GM12878 (cell line): ENCODE measurements around the gene KCND3. TPM values are rescaled to one million over a fixed set of nuclear protein-coding genes. Genes with fewer than 3 reads are reported as not detected.

ENCODE experiments used
- ASH2L ChIP-seq: fragments of 300-600, 200-600 bp; sonication (generic); IDR thresholded peaks from 2 replicates; pipeline ENCODE4 v1.6.1; 2017; ENCODE audit warnings: low read depth, mild to moderate bottlenecking, borderline replicate concordance
- BMI1 ChIP-seq: fragments of 450-650 bp; IDR thresholded peaks from 2 replicates; pipeline ENCODE4 v1.6.1; 2016; ENCODE audit warnings: mild to moderate bottlenecking, moderate library complexity, borderline replicate concordance
- CHD4 ChIP-seq: fragments of 200-600 bp; sonication (generic); IDR thresholded peaks from 2 replicates; pipeline ENCODE4 v1.6.1; 2016; ENCODE audit warnings: mild to moderate bottlenecking
- IKZF2 ChIP-seq, 2 experiments: fragments of 450-650 bp; IDR thresholded peaks; 2 replicates each; pipeline ENCODE4 v1.6.1; 2017; ENCODE audit warnings: mild to moderate bottlenecking in 2 of 2, moderate library complexity in 2 of 2
- KAT2A ChIP-seq: conservative IDR thresholded peaks from 2 replicates; pipeline ENCODE4 v1.6.1; 2011; ENCODE audit warnings: low read depth, low read length; ENCODE audit not compliant: control insufficient read depth
- KDM1A ChIP-seq: fragments of 200-600 bp; sonication (generic); IDR thresholded peaks from 2 replicates; pipeline ENCODE4 v1.6.1; 2016; ENCODE audit warnings: borderline replicate concordance
- MYC ChIP-seq: IDR thresholded peaks from 2 replicates; pipeline ENCODE4 v1.6.1; 2011; ENCODE audit warnings: mild to moderate bottlenecking, low read length, moderate library complexity, inconsistent platforms; ENCODE audit not compliant: insufficient read depth, insufficient replicate concordance, insufficient read length, severe bottlenecking
- NFXL1 ChIP-seq: fragments of 450-650 bp; IDR thresholded peaks from 2 replicates; pipeline ENCODE4 v1.6.1; 2017; ENCODE audit warnings: antibody characterized with exemption, mild to moderate bottlenecking, borderline replicate concordance
- NFYA ChIP-seq: IDR thresholded peaks from 2 replicates; pipeline ENCODE4 v1.6.1; 2011; ENCODE audit warnings: low read depth, mild to moderate bottlenecking, low read length, improper control_type of control experiment, borderline replicate concordance
- POLR2AphosphoS2 ChIP-seq: IDR thresholded peaks from 2 replicates; pipeline ENCODE4 v1.6.1; 2011; ENCODE audit warnings: low read depth, mild to moderate bottlenecking, low read length, improper control_type of control experiment, moderate library complexity
- POLR2AphosphoS5 ChIP-seq: IDR thresholded peaks from 2 replicates; pipeline ENCODE4 v1.6.1; 2011; ENCODE audit warnings: mild to moderate bottlenecking, low read length, inconsistent platforms
- RBBP5 ChIP-seq: fragments of 200-600 bp; sonication (generic); conservative IDR thresholded peaks from 2 replicates; pipeline ENCODE4 v1.6.1; 2016
- RELB ChIP-seq: fragments of 450-650 bp; IDR thresholded peaks from 2 replicates; pipeline ENCODE4 v1.6.1; 2017; ENCODE audit warnings: low read depth, mild to moderate bottlenecking, moderate library complexity
- SMAD5 ChIP-seq: IDR thresholded peaks from 2 replicates; pipeline ENCODE4 v1.6.1; 2016; ENCODE audit warnings: antibody characterized with exemption, low read depth
- SP1 ChIP-seq: IDR thresholded peaks from one replicate; pipeline ENCODE4 v1.6.1; 2011; ENCODE audit warnings: low read depth, low read length
- polyA plus RNA-seq, 11 experiments: library from polyadenylated mRNA; depleted of rRNA in 4 of 11; unstranded in 6 of 11; stranded (reverse) in 5 of 11; fragments of >200 nt; fragmentation: Nextera tagmentation in 4 of 11; fragmentation: Illumina TruSeq in 1 of 11; extraction: Ambion mirVana in 4 of 11; extraction: Trizol in 1 of 11; gene quantifications; 1 replicate in 1 of 11; 2 replicates in 10 of 11; pipeline versions ENCODE4 v1.2.1 to v1.2.3, GENCODE V29; 2011 to 2016; ENCODE audit warnings: inconsistent platforms in 2 of 11, missing spikeins in 2 of 11, low read depth in 1 of 11
- total RNA-seq, 4 experiments: library from RNA; depleted of rRNA in 3 of 4; stranded (reverse); fragments of >200 nt in 3 of 4; fragmentation: Illumina TruSeq in 1 of 4; extraction: Trizol in 1 of 4; gene quantifications; 2 replicates each; pipeline versions ENCODE4 v1.2.1 to v1.2.3, GENCODE V29; 2013 to 2021
- TF ChIP-seq, protein P1 (sequence below): IDR thresholded peaks from 2 replicates; pipeline ENCODE4 v1.6.1; 2012; ENCODE audit warnings: low read length, inconsistent platforms
- TF ChIP-seq, protein P2 (sequence below): fragments of 450-650 bp; IDR thresholded peaks from 2 replicates; pipeline ENCODE4 v1.6.1; 2017; ENCODE audit warnings: borderline replicate concordance
- TF ChIP-seq, protein P3 (sequence below): fragments of 150-350 bp; IDR thresholded peaks from 2 replicates; pipeline ENCODE4 v1.6.1; 2016; ENCODE audit warnings: low read depth, low read length
- TF ChIP-seq, protein P4 (sequence below): IDR thresholded peaks from 2 replicates; pipeline ENCODE4 v1.6.1; 2011; ENCODE audit warnings: low read depth, mild to moderate bottlenecking, low read length, moderate library complexity, borderline replicate concordance; ENCODE audit errors: extremely low read depth

KCND3 gene
- total and polyA plus RNA-seq, 10 of the 15 experiments (the other 5 are each of a cell fraction or from before 2014, with no cell fraction given) = 0.02 TPM; not detected in 9

GRCh38 chr1:111755331-111756123 lies 233.9 kb downstream of the KCND3 start, which contains the start of gene DDX20 (continued):
- TF ChIP-seq, protein P1, sequence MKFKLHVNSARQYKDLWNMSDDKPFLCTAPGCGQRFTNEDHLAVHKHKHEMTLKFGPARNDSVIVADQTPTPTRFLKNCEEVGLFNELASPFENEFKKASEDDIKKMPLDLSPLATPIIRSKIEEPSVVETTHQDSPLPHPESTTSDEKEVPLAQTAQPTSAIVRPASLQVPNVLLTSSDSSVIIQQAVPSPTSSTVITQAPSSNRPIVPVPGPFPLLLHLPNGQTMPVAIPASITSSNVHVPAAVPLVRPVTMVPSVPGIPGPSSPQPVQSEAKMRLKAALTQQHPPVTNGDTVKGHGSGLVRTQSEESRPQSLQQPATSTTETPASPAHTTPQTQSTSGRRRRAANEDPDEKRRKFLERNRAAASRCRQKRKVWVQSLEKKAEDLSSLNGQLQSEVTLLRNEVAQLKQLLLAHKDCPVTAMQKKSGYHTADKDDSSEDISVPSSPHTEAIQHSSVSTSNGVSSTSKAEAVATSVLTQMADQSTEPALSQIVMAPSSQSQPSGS = 0 out of 2 replicates have a peak, but pooled peaks have one; percentile 65
- TF ChIP-seq KAT2A (no peak), SMAD5 (peak; percentile 92), NFXL1 (no peak), RELB (peak; percentile 98), SP1 (peak; percentile 83), NFYA (no peak), BMI1 (no peak), POLR2AphosphoS2 (peak; percentile 90), RBBP5 (no peak), IKZF2 (IDR thresholded peaks at IDR 0.05) (peak; percentile 98), ASH2L (no peak), KDM1A (no peak), POLR2AphosphoS5 (peak; percentile 97), MYC (no peak), CHD4 (no peak)
- TF ChIP-seq, protein P2, sequence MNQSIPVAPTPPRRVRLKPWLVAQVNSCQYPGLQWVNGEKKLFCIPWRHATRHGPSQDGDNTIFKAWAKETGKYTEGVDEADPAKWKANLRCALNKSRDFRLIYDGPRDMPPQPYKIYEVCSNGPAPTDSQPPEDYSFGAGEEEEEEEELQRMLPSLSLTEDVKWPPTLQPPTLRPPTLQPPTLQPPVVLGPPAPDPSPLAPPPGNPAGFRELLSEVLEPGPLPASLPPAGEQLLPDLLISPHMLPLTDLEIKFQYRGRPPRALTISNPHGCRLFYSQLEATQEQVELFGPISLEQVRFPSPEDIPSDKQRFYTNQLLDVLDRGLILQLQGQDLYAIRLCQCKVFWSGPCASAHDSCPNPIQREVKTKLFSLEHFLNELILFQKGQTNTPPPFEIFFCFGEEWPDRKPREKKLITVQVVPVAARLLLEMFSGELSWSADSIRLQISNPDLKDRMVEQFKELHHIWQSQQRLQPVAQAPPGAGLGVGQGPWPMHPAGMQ = peak; percentile 86
- TF ChIP-seq, protein P3, sequence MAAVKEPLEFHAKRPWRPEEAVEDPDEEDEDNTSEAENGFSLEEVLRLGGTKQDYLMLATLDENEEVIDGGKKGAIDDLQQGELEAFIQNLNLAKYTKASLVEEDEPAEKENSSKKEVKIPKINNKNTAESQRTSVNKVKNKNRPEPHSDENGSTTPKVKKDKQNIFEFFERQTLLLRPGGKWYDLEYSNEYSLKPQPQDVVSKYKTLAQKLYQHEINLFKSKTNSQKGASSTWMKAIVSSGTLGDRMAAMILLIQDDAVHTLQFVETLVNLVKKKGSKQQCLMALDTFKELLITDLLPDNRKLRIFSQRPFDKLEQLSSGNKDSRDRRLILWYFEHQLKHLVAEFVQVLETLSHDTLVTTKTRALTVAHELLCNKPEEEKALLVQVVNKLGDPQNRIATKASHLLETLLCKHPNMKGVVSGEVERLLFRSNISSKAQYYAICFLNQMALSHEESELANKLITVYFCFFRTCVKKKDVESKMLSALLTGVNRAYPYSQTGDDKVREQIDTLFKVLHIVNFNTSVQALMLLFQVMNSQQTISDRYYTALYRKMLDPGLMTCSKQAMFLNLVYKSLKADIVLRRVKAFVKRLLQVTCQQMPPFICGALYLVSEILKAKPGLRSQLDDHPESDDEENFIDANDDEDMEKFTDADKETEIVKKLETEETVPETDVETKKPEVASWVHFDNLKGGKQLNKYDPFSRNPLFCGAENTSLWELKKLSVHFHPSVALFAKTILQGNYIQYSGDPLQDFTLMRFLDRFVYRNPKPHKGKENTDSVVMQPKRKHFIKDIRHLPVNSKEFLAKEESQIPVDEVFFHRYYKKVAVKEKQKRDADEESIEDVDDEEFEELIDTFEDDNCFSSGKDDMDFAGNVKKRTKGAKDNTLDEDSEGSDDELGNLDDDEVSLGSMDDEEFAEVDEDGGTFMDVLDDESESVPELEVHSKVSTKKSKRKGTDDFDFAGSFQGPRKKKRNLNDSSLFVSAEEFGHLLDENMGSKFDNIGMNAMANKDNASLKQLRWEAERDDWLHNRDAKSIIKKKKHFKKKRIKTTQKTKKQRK = no peak
- TF ChIP-seq, protein P4, sequence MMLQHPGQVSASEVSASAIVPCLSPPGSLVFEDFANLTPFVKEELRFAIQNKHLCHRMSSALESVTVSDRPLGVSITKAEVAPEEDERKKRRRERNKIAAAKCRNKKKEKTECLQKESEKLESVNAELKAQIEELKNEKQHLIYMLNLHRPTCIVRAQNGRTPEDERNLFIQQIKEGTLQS = no peak
